HUES48 (cell line): ENCODE data around the gene EPS15.
"Not testable (repeated sequence)": the region's sequence is repeated elsewhere in the genome, so short reads cannot be mapped to it uniquely, and the experiment has no call there.

Experiments used
- H3K27ac ChIP-seq: one replicate; pipeline ENCODE4 v1.7.0; 2013; ENCODE audit warnings: low read depth, low read length, inconsistent platforms
- H3K27me3 ChIP-seq: 2 replicates; pipeline ENCODE4 v1.6.1; 2013; ENCODE audit warnings: mild to moderate bottlenecking, low read length; ENCODE audit not compliant: control insufficient read depth, insufficient read depth
- H3K36me3 ChIP-seq: 2 replicates; pipeline ENCODE4 v1.6.1; 2013; ENCODE audit warnings: low read length; ENCODE audit not compliant: control insufficient read depth, insufficient read depth
- H3K4me1 ChIP-seq: 2 replicates; pipeline ENCODE4 v1.6.1; 2013; ENCODE audit warnings: mild to moderate bottlenecking, low read length; ENCODE audit not compliant: control insufficient read depth, insufficient read depth
- H3K4me3 ChIP-seq: 2 replicates; pipeline ENCODE4 v1.5.1; 2013; ENCODE audit warnings: mild to moderate bottlenecking, low read depth, low read length
- H3K9ac ChIP-seq: 2 replicates; pipeline ENCODE4 v1.6.1; 2013; ENCODE audit warnings: mild to moderate bottlenecking, low read depth, low read length, moderate library complexity
- H3K9me3 ChIP-seq: 2 replicates; pipeline ENCODE4 v1.6.1; 2013; ENCODE audit warnings: low read length; ENCODE audit not compliant: control insufficient read depth, insufficient read depth

The EPS15 gene

GRCh38 chr1:51442198-51442597 lies 76.9 kb downstream of the EPS15 start:
- H3K4me1 ChIP-seq: no peaks in the 10 kb centered on the region
- no peaks in the 10 kb centered on the region for H3K27me3 ChIP-seq
- H3K36me3 ChIP-seq: peaks cover 36% of the 10 kb centered on the region
- H3K9ac ChIP-seq: no peak overlapping the region
- H3K9me3 ChIP-seq: no peaks in the 10 kb centered on the region
- no peak overlapping the region for H3K4me3 ChIP-seq
- H3K27ac ChIP-seq: no peak overlapping the region

GRCh38 chr1:51439895-51440294 lies 79.2 kb downstream of the EPS15 start:
- Histone ChIP-seq H3K4me1 (no peaks in the 10 kb centered on the region), H3K27me3 (no peaks in the 10 kb centered on the region), H3K4me3 (no peak overlapping the region), H3K36me3 (peaks cover 33% of the 10 kb centered on the region), H3K9me3 (no peaks in the 10 kb centered on the region), H3K27ac (no peak overlapping the region), H3K9ac (no peak overlapping the region)

DNA sequence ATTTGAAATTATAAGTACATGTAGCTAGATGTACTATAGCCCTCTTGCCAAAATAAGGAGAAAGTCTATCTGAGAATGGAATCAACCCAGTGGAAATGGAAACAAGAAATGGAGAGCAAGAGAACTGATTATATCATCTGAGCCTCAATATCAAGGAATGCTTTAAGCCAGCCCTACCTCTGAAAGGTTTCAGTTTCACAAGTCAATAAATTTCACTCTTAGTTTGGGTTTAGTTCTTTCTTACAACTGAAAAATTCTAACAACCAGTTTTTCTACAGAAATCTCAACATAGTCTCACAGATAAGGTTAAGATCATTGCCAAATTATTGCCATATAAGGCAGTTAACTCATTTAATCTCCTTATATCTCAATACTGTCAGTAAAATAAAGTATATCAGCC lies 80.0 kb downstream of the EPS15 start:
- H3K4me1 ChIP-seq: no peaks in the 10 kb centered on the region
- no peak overlapping the region for H3K27ac ChIP-seq
- H3K9me3 ChIP-seq: no peaks in the 10 kb centered on the region
- no peak overlapping the region for H3K9ac ChIP-seq
- H3K4me3 ChIP-seq: no peak overlapping the region
- H3K27me3 ChIP-seq: no peaks in the 10 kb centered on the region
- H3K36me3 ChIP-seq: peaks cover 33% of the 10 kb centered on the region

DNA sequence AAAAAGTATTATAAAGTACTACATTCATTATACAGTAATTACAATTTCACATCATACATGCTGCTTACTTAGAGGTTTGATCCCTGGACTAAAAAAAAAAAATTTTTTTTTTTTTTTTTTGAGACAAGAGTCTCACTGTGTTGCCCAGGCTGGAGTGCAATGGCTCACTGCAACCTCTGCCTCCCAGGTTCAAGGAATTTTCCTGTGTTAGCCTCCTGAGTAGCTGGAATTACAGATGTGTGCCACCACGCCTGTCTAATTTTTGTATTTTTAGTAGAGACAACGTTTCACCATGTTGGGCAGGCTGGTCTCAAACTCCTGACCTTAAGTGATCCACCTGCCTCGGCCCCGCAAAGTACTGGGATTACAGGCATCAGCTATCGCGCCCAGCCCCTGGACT lies 81.7 kb downstream of the EPS15 start:
- not testable (repeated sequence) for H3K9ac ChIP-seq, H3K27me3 ChIP-seq, H3K9me3 ChIP-seq, H3K4me3 ChIP-seq, H3K27ac ChIP-seq, H3K4me1 ChIP-seq
- H3K36me3 ChIP-seq: peaks cover 37% of the 10 kb centered on the region

GRCh38 chr1:51435878-51436277 lies 83.2 kb downstream of the EPS15 start:
- no peak overlapping the region for H3K27ac ChIP-seq
- H3K4me1 ChIP-seq: 0 out of 2 replicates have a peak, but pooled peaks cover 4% of the 10 kb centered on the region
- H3K36me3 ChIP-seq: peaks cover 44% of the 10 kb centered on the region
- H3K4me3 ChIP-seq: no peak overlapping the region
- no peaks in the 10 kb centered on the region for H3K9me3 ChIP-seq
- no peak overlapping the region for H3K9ac ChIP-seq
- no peaks in the 10 kb centered on the region for H3K27me3 ChIP-seq

DNA sequence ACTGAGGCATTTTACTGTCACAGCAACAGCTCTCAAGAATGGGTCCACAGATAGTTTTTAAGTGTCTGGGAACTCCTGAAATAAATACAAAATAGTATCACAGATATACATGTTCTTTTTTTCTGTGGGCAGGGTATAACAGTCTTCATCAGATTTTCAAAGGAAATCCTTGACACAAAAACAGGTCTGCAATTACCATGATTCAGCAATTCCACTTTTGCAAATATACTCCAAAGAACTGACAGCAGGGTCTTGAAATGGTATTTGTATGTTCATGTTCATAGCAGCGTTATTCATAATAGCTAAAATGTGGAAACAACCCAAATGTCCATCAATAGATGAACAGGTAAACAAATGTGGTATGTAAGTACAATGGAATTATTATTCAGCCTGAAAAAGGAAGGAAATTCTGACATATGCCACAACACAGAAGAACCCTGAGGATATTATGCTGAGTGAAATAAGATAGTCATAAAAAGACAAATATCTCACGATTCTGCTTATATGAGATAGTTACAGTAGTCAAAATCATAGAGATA lies 85.0 kb downstream of the EPS15 start:
- H3K27ac ChIP-seq: no peak overlapping the region
- no peak overlapping the region for H3K9ac ChIP-seq

GRCh38 chr1:51433269-51433971 lies 85.6 kb downstream of the EPS15 start:
- H3K9ac ChIP-seq: no peak overlapping the region

More for the DNA sequence above, 85.0 kb downstream of the EPS15 start:
- H3K4me1 ChIP-seq: 0 out of 2 replicates have a peak, but pooled peaks cover 4% of the 10 kb centered on the region
- no peak overlapping the region for H3K4me3 ChIP-seq
- no peaks in the 10 kb centered on the region for H3K27me3 ChIP-seq
- H3K36me3 ChIP-seq: peaks cover 32% of the 10 kb centered on the region
- no peaks in the 10 kb centered on the region for H3K9me3 ChIP-seq

DNA sequence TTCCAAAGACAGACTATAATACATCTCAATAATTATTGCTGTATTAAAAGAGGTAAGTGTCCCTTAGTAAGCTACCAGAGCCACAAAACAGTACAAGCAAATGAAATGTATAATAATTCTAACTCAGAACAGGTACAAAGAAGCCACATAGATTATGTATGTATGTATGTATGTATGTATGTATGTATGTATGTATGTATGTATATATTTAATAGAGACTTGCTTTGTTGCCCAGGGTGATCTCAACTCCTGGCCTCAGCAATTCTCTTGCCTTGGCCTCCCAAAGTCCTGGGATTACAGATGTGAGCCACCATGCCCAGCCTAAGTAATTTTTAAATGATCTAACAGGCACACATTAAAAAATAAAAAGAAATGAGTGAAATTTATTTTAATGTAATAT lies 86.9 kb downstream of the EPS15 start:
- no peaks in the 10 kb centered on the region for H3K9me3 ChIP-seq
- no peak overlapping the region for H3K9ac ChIP-seq
- H3K27ac ChIP-seq: no peak overlapping the region
- peaks cover 25% of the 10 kb centered on the region for H3K36me3 ChIP-seq
- no peak overlapping the region for H3K4me3 ChIP-seq
- H3K4me1 ChIP-seq: 0 out of 2 replicates have a peak, but pooled peaks cover 4% of the 10 kb centered on the region
- H3K27me3 ChIP-seq: no peaks in the 10 kb centered on the region

More at GRCh38 chr1:51433269-51433971, 85.6 kb downstream of the EPS15 start:
- no peaks in the 10 kb centered on the region for H3K9me3 ChIP-seq
- no peaks in the 10 kb centered on the region for H3K27me3 ChIP-seq
- no peak overlapping the region for H3K4me3 ChIP-seq
- H3K27ac ChIP-seq: no peak overlapping the region
- H3K36me3 ChIP-seq: peaks cover 25% of the 10 kb centered on the region
- 0 out of 2 replicates have a peak, but pooled peaks cover 4% of the 10 kb centered on the region for H3K4me1 ChIP-seq

DNA sequence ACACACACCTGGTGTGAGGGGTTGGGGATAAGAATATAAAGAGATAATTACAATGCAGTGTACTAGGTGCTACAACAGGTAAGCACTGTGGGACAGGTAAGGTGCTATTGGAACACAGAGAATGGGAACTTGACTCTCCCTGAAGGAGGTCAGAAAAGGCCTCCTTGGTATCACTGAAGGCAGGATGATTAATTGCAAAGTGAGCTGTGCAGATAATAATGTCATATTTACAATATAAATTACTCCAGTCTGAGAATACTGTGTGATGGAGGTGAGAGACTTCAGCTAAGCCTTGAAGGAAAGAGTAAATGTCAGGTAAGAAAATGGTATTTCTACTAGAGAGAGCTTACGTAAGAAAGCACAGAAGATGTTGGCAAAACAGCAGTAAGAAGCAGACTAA lies 91.6 kb downstream of the EPS15 start:
- Histone ChIP-seq H3K9me3 (no peaks in the 10 kb centered on the region), H3K9ac (no peak overlapping the region), H3K36me3 (peaks cover 7% of the 10 kb centered on the region; the same call in 1 of the 2 replicates), H3K27me3 (no peaks in the 10 kb centered on the region), H3K27ac (no peak overlapping the region), H3K4me1 (peaks cover 15% of the 10 kb centered on the region), H3K4me3 (no peak overlapping the region)

GRCh38 chr1:51425955-51426354 lies 93.1 kb downstream of the EPS15 start:
- Histone ChIP-seq H3K4me3 (no peak overlapping the region), H3K9me3 (no peaks in the 10 kb centered on the region), H3K36me3 (no peaks in the 10 kb centered on the region), H3K27ac (no peak overlapping the region), H3K27me3 (no peaks in the 10 kb centered on the region), H3K4me1 (peaks cover 22% of the 10 kb centered on the region), H3K9ac (no peak overlapping the region)

GRCh38 chr1:51425273-51425672 lies 93.8 kb downstream of the EPS15 start:
- no peaks in the 10 kb centered on the region for H3K36me3 ChIP-seq
- H3K4me1 ChIP-seq: peaks cover 22% of the 10 kb centered on the region
- no peaks in the 10 kb centered on the region for H3K9me3 ChIP-seq
- H3K27ac ChIP-seq: no peak overlapping the region
- no peak overlapping the region for H3K4me3 ChIP-seq
- H3K27me3 ChIP-seq: no peaks in the 10 kb centered on the region
- H3K9ac ChIP-seq: no peak overlapping the region
